ENCODE data around the gene LRRC74A. TPM values are rescaled to one million over a fixed set of nuclear protein-coding genes. Genes with fewer than 3 reads are reported as not detected.

LRRC74A gene
- total RNA-seq, 1 donor from 2014 or later: not detected

DNA sequence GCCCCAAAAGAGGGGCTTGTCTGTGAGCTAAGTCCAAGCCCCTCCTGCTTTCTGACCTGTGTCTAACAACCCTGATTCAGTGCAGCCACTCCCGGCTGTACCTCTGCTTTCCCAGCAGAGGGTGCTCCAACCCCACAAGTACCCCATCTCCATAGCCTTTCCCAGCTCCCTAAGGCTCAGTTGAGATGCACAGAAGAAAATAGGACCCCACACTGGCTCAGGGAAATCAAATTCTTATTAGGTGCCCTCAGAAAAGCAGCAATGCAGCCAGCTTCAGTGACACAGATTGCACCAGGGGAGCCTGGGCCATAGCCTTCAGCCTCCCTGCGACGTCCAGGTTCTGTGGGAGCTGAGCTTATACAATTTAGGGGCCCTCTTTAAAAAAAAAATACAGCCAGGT is 49.9 kb downstream of the LRRC74A start:
- H3K9me3 Mint-ChIP-seq (ENCODE audit: low read depth): no peaks in the 10 kb centered on the region
- no peaks in the 10 kb centered on the region for H3K4me1 Mint-ChIP-seq (ENCODE audit: low read depth)
- no peak for DNase-seq (ENCODE audit: low spot score)
- H3K27me3 Mint-ChIP-seq (ENCODE audit: low read depth): peaks cover 4% of the 10 kb centered on the region
- peak; percentile 94 for TF ChIP-seq CTCF (IDR thresholded peaks at IDR 0.05)
- no peak overlapping the region for H3K27ac Mint-ChIP-seq (ENCODE audit: unreplicated experiment)
- H3K4me3 Mint-ChIP-seq (ENCODE audit: unreplicated experiment): no peak overlapping the region
- H3K36me3 Mint-ChIP-seq (ENCODE audit: low read depth): no peaks in the 10 kb centered on the region

GRCh38 chr14:76877871-76878270 is 51.7 kb downstream of the LRRC74A start:
- no peaks in the 10 kb centered on the region for H3K9me3 Mint-ChIP-seq (ENCODE audit: low read depth)
- no peak overlapping the region for H3K4me3 Mint-ChIP-seq (ENCODE audit: unreplicated experiment)
- no peak for DNase-seq (ENCODE audit: low spot score)
- H3K36me3 Mint-ChIP-seq (ENCODE audit: low read depth): no peaks in the 10 kb centered on the region
- no peaks in the 10 kb centered on the region for H3K4me1 Mint-ChIP-seq (ENCODE audit: low read depth)
- TF ChIP-seq CTCF (IDR thresholded peaks at IDR 0.05): no peak
- H3K27ac Mint-ChIP-seq (ENCODE audit: unreplicated experiment): no peak overlapping the region
- peaks cover 3% of the 10 kb centered on the region for H3K27me3 Mint-ChIP-seq (ENCODE audit: low read depth)

DNA sequence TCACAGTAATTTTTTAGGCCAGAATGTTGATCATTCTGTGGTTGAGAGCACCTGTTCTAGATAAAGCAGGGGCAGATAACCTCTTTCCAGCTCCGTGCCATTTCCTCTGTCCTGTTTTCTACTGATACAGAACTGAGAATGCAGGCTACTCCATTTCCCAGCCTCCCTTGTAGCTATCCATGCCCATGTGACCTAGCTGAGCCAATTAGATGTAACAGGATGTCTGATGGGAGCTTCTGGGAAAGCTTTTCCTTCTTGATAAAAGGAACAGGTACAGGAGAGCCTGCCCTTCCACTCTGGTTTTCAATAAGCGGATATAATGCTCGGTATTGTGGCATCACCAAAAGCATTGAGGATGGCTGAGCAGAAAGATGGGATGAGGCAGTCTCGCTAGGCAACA is 54.2 kb downstream of the LRRC74A start:
- Mint-ChIP-seq H3K9me3 (ENCODE audit: low read depth) (no peaks in the 10 kb centered on the region), H3K4me3 (ENCODE audit: unreplicated experiment) (no peak overlapping the region), H3K27me3 (ENCODE audit: low read depth) (no peaks in the 10 kb centered on the region), H3K4me1 (ENCODE audit: low read depth) (no peaks in the 10 kb centered on the region), H3K27ac (ENCODE audit: unreplicated experiment) (no peak overlapping the region), H3K36me3 (ENCODE audit: low read depth) (no peaks in the 10 kb centered on the region)
- TF ChIP-seq CTCF (IDR thresholded peaks at IDR 0.05): no peak
- no peak for DNase-seq (ENCODE audit: low spot score)

DNA sequence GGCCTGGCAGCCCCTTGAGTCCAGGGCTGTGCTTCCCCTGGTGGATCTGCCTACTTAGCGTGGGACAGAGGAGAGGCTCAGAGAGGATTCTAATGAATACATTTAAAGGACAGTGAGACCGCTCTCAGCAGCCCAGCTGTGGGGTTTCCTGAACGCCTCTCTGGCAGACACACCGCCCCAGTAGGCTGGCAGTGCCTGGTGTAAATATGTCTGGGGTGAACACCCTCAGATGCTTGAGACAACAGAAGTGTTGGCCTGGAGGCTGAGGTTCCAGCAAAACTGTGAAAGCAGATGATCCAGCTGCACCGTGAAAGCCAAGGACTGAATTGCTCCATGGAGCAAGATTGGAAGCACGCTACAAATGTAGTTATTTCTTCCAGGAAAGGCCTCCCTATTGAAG is 55.1 kb downstream of the LRRC74A start:
- no peak overlapping the region for H3K27ac Mint-ChIP-seq (ENCODE audit: unreplicated experiment)
- no peak overlapping the region for H3K4me3 Mint-ChIP-seq (ENCODE audit: unreplicated experiment)
- H3K4me1 Mint-ChIP-seq (ENCODE audit: low read depth): peaks cover 5% of the 10 kb centered on the region
- no peaks in the 10 kb centered on the region for H3K27me3 Mint-ChIP-seq (ENCODE audit: low read depth)
- no peak for TF ChIP-seq CTCF (IDR thresholded peaks at IDR 0.05)
- DNase-seq (ENCODE audit: low spot score): no peak
- H3K36me3 Mint-ChIP-seq (ENCODE audit: low read depth): no peaks in the 10 kb centered on the region
- no peaks in the 10 kb centered on the region for H3K9me3 Mint-ChIP-seq (ENCODE audit: low read depth)

DNA sequence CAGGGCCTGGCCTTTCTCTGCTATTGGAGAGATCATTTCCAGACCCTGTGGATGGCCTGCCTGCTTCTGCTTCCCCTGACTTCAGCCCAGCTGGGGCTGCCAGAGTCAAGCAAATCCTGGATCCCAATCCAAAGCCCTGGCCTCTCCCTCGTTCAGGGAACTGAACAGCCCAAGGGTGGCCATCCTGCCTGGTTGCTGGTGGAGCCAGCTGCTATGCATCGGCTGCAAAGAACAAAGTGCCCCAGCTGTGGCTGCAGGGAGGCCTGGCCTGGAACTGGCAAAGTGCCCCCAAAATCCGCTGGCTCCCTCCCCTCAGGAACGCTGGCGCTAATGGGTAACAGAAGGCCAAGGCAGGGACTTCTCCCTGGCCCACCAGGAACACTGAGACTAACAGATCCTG is 56.4 kb downstream of the LRRC74A start:
- H3K36me3 Mint-ChIP-seq (ENCODE audit: low read depth): no peaks in the 10 kb centered on the region

More for the DNA sequence above, 56.4 kb downstream of the LRRC74A start:
- H3K4me1 Mint-ChIP-seq (ENCODE audit: low read depth): peaks cover 12% of the 10 kb centered on the region
- no peaks in the 10 kb centered on the region for H3K9me3 Mint-ChIP-seq (ENCODE audit: low read depth)
- H3K27me3 Mint-ChIP-seq (ENCODE audit: low read depth): no peaks in the 10 kb centered on the region
- DNase-seq (ENCODE audit: low spot score): no peak
- H3K27ac Mint-ChIP-seq (ENCODE audit: unreplicated experiment): no peak overlapping the region
- no peak for TF ChIP-seq CTCF (IDR thresholded peaks at IDR 0.05)
- H3K4me3 Mint-ChIP-seq (ENCODE audit: unreplicated experiment): no peak overlapping the region

Measured in chondrocyte (in vitro differentiated cells).